Subcutaneous adipose tissue (tissue), 4 donors: Measurements from ENCODE around the gene CCDC32. TPM values are rescaled to one million over a fixed set of nuclear protein-coding genes. Genes with fewer than 3 reads are reported as not detected.

Source experiments
- CTCF ChIP-seq: fragments of 450-650 bp; IDR thresholded peaks from one replicate; pipeline ENCODE4 v1.5.1; 2016; ENCODE audit warnings: low read depth, mild to moderate bottlenecking, control low read depth, antibody characterized with exemption, moderate library complexity
- total RNA-seq, 4 donors: library from RNA; depleted of rRNA; stranded (reverse); fragments of >200 nt; gene quantifications; one replicate each; pipeline ENCODE4 v1.1.0, GENCODE V29; 2016

The CCDC32 gene
- total RNA-seq, 4 donors from 2014 or later = 18.1 to 53.9 (median 27.4) TPM

- no peak for TF ChIP-seq CTCF
These were observed 30.9 kb upstream of the CCDC32 start for GRCh38 chr15:40595773-40596172.

- TF ChIP-seq CTCF = no peak
These were observed 30.4 kb upstream of the CCDC32 start for GRCh38 chr15:40595219-40595618.

- no peak for TF ChIP-seq CTCF
These were observed 29.6 kb upstream of the CCDC32 start for GRCh38 chr15:40594429-40594836.

- TF ChIP-seq CTCF = no peak
These were observed 29.0 kb upstream of the CCDC32 start, which contains the start of gene KNL1 for GRCh38 chr15:40593588-40594428. KNL1 (plus strand) TSS chr15:40594249; CDS start chr15:40602932, 8,683 bp downstream.

- TF ChIP-seq CTCF = no peak
These were observed 28.3 kb upstream of the CCDC32 start for GRCh38 chr15:40593165-40593564.

GRCh38 chr15:40591389-40591788 lies 26.5 kb upstream of the CCDC32 start:
- no peak for TF ChIP-seq CTCF

- no peak for TF ChIP-seq CTCF
These were observed 25.8 kb upstream of the CCDC32 start for GRCh38 chr15:40590667-40591050.
